Measurements from ENCODE around the gene THSD4.
"Not testable (repeated sequence)": the region's sequence is repeated elsewhere in the genome, so short reads cannot be mapped to it uniquely, and the experiment has no call there.

Gene THSD4

GRCh38 chr15:71294251-71294910, 179.1 kb downstream of the THSD4 start:
- DNase-seq (ENCODE audit: low read depth): no peak

- DNase-seq (ENCODE audit: low read depth): no peak
Observed at GRCh38 chr15:71294911-71295602, 179.8 kb downstream of the THSD4 start.

- no peak for DNase-seq (ENCODE audit: low read depth)
Observed at GRCh38 chr15:71295603-71296314, 180.5 kb downstream of the THSD4 start.

- no peak for DNase-seq (ENCODE audit: low read depth)
Observed at GRCh38 chr15:71296315-71296679, 181.0 kb downstream of the THSD4 start.

GRCh38 chr15:71301958-71302621, 186.8 kb downstream of the THSD4 start:
- no peak for DNase-seq (ENCODE audit: low read depth)

DNA sequence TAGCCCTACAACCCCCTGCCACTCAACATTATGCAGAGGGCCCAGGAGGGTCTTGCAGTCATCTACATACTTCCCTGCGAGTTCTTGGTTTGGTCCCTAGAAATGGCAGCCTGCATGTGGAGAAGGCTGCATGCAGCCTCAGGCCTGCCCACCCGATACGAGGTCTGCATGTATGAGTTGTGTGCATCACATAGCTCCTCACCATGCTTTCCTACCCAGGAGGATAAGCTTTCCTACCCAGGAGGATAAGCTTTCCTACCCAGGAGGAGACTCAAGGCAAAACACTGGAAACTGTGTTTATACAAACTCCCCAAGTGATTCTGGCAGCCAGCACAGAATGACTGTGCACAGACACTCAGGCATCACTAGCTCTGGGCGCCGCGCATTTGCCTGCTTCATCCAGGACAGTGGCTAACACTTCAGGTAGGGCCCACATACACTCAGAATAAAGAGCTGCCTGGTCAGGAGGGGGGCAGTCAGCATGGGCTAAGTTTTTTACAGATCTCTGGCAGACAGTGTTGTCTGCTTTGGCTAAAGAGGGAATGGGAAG, 187.7 kb downstream of the THSD4 start:
- DNase-seq (ENCODE audit: low read depth): no peak

GRCh38 chr15:71303977-71304376, 188.7 kb downstream of the THSD4 start:
- DNase-seq (ENCODE audit: low read depth): no peak

- no peak for DNase-seq (ENCODE audit: low read depth)
Observed at GRCh38 chr15:71304681-71305080, 189.4 kb downstream of the THSD4 start.

DNA sequence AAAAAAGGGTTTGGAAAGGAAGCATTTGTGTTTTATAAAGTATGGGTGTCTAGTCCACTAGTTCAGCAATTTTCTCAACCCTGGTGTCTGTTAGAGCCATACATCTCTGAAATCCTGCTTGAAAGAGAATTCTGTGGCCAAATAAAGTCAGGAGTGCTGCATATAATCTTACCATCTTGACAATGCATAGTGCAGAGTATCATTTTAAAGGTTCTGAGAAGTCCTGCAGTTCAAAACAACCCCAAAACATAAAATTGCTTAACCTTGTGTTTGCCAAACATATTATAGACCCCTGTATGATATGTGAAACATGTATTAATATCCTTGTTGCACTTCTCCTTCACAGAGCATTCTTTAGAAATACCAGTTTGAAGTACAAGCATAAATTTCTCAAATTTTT, 191.3 kb downstream of the THSD4 start:
- DNase-seq (ENCODE audit: low read depth): no peak

- DNase-seq (ENCODE audit: low read depth): no peak
Observed at GRCh38 chr15:71312194-71312708, 197.0 kb downstream of the THSD4 start.

DNA sequence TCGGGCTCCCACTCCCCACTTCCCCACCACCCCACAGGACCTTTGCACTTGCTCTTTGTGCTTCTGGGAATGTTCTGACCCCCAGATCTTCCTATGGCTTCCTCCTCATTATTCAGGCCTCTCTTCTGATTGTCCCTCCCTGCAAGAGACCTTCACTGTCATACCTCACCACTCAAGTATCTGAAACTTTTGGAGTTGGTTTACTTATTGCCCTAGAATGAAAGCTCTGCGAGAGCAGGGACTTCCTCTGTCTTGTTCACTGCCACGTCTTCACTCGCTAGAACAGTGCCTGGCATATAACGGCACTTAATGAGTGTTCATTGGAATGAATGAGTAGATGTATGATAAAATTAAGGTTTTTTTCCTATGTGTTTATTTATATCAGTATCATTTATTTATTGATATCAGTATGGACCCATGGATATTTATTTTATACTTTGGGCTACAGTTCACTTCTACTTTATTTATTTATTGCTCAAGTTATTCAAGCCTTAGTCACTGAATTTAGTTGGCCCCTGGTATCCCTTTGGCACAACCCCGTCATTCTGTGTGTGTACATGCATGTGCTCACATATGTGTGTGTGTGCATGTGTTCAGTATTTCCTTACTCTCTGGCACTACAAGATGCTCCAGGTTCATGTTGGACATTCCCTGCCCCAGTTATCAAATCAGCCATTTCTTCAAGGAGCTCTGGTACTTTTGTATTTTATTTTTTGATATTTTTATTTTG, 197.6 kb downstream of the THSD4 start:
- DNase-seq (ENCODE audit: low read depth): no peak

DNA sequence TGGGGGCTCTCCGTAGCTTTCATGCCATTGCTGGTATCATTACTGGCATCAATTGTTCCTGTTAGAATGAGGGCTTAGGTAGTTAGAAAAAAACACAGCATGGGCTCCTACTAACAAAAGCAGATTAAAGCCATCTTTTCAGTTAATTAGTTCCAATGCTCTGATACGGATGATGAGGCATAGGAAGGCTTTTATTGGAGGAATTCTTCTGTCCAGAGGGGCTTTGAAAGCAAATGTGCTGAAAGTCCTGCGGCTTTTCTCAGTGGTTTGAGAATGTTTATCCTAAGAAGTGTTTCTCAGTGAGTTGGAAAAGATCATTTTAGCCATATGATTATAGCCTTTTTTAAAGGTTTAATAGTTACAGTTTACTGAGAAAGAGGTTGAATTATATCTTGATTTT, 198.5 kb downstream of the THSD4 start:
- DNase-seq (ENCODE audit: low read depth): no peak

DNA sequence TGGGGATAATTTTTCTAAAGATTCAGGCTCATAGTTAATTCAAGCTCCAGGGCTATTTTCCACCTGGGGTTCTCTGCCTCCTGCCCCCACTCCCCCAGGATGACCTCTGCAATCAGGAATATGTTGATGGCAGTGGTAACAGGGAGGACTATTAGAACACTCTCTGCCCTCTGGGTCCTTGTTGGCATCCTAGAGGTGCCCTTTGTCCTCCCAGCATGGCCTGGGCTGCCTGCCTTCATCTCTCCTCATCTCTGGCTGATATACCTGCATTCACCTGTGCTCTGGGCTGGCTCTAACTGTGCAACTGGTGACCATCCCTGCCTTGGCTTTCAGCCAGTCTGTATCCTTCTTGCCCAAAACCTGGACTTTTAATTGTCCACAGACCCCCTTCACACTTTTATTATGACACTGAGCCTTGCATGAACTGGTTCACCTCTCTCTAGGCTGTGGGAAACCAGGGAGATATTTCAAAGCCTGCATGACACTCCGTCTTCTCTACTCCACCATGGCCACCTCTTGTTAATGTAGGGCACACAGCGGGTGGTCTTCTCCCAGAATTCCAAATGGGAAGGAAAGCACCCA, 199.8 kb downstream of the THSD4 start:
- DNase-seq (ENCODE audit: low read depth): no peak

DNA sequence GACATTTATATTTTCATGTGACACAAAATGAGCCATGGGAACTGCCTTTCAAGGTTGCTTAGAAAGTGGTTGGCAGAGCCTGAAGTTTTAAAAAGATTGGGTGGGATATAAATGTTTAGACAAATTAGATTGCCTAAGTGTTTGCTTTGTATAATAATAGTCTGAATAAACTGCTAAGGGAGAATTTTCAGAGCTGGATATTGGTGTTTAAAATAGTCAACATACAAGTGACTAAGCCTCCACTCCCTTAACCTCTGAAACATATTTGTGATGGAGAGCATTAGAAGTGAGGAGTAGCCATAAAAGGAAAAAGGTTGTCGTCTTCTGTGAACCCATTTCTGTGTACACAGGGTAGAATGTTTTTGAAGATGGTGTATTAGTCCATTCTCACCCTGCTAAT, 201.6 kb downstream of the THSD4 start:
- no peak for DNase-seq (ENCODE audit: low read depth)

GRCh38 chr15:71319424-71319823, 204.2 kb downstream of the THSD4 start:
- DNase-seq (ENCODE audit: low read depth): not testable (repeated sequence)

- no peak for DNase-seq (ENCODE audit: low read depth)
Observed at GRCh38 chr15:71319935-71320334, 204.7 kb downstream of the THSD4 start.

DNA sequence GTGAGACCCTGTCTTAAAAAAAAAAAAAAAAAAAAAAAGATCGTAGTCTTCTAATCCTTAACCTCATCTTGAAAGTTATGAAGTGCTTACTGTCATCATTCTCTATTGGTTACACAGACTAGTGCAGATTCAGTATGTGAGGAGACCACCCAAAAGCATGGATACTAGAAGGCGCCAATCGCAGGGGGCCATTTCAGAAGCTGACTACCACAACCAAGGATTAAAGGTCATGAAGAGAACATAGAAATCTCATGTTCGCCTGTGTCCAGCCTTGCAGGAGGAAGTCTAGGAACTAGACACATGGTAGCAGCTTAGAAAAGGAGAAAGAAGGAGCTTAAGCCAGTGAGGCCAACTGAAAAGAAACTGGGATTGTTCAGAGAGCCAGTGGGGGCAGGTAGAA, 207.8 kb downstream of the THSD4 start:
- no peak for DNase-seq (ENCODE audit: low read depth)

- DNase-seq (ENCODE audit: low read depth): no peak
Observed at GRCh38 chr15:71323584-71323983, 208.3 kb downstream of the THSD4 start.

DNA sequence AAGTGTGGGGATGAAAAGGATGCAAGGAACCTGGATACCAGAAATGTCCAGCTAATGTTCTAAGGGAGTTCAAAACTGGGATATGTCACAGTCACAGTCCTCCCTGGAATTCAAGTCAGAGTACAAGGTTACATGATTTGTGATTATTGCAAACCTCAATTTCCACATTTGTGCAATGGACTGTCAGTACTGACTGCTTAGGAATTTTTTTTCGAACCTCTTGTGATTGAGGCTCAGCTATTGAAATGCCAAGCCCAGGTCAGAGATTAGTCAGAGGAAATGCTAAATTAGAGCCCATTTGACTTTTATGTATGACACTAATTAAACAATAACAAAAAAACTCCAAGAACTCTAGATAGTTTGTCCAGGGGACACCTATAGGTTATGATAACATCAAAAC, 210.2 kb downstream of the THSD4 start:
- DNase-seq (ENCODE audit: low read depth): no peak

DNA sequence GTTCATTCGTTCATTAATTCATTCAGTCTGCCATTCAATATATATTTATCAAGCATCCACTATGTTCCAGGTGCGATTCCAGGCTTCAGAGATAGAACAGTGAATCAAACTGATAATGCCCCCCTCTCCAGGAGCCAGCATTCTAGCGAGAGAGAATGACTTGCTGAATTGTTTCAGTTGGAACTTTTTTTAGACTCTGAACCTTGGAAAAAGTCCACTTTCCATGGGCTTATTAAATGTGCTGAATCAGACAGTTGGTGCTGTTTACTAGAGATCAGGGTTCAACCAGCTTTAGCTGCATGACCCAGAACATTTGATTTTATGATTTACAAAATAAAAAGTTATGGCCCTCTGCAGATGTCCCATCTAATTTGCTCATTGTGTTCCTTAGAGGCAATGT, 213.2 kb downstream of the THSD4 start:
- no peak for DNase-seq (ENCODE audit: low read depth)

- no peak for DNase-seq (ENCODE audit: low read depth)
Observed at GRCh38 chr15:71329041-71329440, 213.8 kb downstream of the THSD4 start.

Measured in CMK (cell line).